ENCODE measurements around the gene TMF1.
A peak's percentile ranks its signal among the peaks of the same experiment; 100 is the strongest.

The TMF1 gene

DNA sequence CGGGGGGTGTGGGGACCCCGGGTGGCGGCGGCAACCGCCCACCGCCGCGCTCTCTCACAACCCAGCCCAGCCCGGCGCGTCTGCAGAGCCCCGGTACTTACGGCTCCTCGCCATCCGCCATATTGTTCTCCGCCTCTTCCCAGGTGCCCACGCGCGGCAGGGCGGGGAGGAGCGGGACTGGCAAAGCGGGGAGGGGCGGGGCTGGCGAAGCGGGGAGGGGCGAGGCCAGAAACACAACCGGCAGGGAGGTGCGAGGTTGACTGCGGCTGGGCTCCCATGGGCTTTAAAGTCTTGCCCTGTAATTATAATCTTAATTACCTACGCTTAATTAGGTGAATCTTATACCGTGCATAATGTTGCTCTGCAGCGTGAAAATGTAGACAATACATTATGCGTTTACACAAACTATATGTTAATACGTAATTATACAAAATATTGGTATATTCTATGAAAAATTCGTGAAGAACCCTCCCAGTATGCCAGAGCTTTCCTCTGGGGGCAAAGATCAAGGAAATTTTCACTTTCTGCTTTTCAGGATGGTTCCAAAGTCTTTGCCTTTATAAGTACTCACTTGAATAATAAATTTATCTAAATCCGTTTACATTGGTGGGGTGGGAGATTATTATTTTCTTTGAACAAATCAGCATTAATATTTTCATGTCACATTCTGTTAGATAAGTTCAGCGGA is 28.2 kb upstream of the TMF1 start, which contains the start of gene UBA3:
Gene UBA3, minus strand, starts transcription at position 133 of the 688 bp plus-strand sequence. Its CDS starts 12 bp downstream, at position 121.
- peak; percentile 30 for FAIRE-seq

DNA sequence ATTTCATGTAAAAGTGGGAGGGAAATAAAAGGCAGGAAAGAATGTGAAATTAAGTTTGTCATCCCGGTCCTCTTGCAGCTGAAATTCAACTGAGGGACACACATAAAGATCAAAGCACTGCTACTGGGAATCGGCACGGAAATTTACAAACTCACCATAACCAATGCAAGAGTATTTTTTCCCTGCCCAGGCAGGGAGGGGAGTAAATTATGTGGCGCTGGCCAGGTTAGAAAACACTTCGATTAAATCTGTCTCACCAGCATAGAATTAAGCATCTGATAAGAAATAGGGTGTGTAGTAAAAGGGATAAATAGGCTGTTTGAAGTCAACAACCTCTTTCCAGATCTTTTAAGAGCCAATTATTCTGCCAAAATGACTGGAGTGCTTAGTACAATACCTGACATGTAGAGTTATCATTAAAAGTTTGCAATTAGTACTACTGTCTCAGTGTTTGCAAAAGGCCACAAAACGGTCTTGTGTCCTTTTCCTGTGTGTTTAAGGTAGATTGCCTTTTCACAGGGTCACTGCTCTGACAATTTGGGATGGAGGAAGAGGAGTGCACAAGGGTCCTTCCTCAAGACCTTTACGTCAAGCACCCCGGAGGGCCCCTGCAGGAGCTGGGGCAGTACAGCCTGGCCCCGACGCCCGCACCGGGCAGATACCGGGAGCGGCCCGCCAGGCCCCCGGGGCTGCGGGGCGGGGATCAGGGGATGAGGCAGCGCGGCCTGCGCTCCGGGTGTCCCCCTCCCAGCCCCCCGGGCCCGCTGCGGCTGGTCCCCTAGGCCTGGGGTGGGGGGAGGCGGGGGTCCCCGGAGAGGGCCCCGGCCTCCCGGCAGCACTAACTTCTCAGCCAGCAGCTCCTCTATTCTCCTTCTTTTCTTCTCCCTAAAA is 27.4 kb upstream of the TMF1 start:
- no peak for FAIRE-seq

DNA sequence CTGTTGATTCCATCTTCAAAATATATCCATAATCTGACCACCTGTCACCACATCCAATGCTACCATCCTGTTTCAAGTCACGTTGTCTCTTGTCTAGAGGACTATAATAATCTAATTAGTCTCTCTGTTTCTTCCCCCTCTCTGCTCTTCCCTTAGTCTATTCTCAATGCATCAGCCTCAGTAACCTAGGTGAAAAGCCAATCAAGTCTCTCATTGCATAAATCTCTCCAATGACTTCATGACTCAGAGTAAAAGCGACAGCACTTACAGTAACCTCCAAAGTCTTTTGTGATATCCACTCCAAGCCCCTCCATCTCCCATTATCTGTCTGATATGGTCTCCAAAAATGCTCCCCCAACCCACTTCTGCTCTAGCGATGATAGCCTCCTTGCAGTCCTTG is 20.8 kb upstream of the TMF1 start:
- no peak for FAIRE-seq

DNA sequence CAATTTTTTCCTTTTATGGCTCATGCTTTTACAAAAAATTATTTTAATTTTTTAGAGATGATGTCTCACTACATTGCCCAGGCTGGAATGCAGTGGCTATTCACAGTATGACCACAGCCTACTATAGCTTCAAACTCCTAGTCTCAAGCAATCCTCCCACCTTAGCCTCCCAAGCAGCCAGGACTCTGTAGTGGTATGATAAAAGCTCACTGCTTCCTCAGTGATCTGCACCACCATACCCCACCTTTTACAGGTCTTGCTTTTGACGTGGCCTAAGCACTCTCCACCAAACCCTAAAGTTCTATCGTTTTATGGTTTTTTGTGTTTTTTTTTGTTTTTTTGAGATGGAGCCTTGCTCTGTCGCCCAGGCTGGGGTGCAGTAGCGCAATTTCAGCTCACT is 14.0 kb upstream of the TMF1 start:
- no peak for FAIRE-seq

DNA sequence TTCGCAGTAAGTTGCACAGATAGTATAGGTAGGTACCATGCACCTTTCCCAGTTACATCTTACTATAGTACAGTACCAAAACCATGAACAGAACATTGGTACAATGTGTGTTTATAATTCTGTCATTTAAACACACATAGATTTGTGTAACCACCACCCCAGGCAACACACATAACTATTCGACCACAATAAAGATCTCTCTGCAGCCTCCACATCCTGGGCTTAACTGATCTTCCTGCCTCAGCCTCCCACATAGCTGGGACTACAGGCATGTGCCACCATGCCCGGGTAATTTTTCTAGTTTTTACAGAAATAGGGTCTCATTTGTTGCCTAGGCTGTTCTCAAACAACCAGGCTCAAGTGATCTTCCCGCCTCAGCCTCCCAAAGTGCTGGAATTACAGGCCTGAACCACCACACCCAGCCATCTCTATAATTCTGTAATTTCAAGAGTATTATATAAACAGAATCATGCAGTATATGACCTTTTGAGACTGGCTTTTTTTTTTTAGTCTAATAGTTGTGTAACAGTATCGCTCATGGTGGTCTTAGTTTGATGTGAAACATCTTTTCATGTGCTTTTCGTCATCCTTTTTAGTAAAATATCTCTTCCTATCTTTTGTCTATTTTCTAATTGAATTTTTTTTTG is 13.3 kb upstream of the TMF1 start:
- FAIRE-seq: no peak

DNA sequence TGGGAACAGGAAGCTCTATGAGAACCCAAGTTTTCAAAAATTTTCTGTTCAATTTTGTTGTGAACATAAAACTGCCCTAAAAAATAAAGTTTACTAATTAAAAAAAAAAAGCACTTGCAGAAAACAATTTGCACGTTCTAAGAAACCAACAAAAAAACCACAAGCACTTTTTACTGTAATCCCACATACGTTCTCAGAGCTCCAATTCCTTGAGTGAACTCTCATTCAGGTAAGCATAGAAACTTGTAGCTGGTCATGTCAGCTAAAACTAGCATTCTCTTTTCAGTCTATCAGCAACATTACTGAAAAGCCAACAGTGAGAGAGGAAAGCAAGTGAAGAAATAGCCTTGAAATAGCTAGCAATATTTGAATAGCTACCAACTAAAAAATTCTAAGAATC is 11.5 kb upstream of the TMF1 start:
- FAIRE-seq: no peak

DNA sequence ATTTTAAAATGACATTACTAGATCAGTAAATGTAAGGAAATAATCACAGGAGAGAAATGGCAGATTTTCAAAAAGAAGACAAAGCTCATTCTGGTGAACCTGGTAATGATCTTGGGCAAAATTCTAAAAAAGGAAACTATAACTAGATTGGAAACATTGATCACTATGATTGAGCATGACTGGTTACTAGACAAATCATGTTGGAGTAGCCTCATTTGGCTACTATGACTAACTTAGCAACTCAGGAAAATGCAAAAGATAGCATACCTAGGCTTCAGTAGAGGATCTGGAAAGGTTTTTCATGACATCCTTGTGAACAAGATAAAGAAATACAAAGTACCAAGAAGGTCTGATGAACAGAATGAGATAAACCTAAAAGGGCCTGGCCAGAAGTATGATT is 7.6 kb upstream of the TMF1 start:
- FAIRE-seq: no peak

DNA sequence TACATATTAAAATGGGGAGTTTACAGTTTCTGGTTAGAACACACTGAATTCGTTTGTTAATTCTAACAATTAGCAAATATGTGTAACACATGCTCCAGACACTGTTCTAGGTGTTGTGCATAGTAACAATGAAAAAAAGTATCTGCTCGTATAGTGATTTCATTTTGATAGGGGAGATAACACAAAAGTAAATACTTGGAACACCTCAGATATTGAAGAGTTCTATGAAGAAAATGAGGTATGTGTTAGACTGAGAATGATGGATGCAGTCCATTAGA is 6.8 kb upstream of the TMF1 start:
- FAIRE-seq: no peak

DNA sequence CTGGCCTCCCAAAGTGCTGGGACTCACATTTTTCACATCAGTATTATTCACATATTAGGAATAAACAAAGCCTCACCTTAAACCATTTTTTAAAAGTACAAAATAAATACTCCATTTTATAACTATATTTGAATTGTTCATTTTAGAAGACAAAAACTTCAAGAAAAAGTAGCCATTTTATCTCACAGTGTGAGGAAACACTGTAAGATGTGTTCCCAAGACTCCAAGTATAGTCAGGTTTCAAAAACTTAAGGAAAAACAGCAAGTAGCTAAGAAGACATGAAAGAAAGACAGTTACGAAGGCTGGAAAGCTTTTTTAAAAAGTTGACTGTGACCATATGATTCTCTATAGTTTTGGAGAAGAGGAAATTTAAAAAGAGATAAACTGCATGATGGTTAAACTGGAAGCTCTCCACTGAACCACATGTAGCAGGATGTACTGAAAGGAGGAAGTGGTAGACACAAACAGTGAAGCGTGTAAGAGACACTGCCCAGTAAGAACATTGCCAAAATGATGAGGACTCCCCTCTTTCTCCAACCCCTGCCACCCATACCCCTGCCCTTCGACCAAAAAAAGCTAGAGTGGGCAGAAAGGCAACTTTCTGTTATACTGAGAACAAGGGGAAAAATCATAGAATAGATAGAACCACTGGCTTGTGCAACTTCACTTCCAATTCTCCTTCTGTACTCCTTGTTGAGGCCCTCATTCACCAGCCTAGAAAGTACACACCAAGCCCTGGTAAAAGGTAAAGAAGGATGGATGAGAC is 6.2 kb upstream of the TMF1 start:
- FAIRE-seq: peak; percentile 30

DNA sequence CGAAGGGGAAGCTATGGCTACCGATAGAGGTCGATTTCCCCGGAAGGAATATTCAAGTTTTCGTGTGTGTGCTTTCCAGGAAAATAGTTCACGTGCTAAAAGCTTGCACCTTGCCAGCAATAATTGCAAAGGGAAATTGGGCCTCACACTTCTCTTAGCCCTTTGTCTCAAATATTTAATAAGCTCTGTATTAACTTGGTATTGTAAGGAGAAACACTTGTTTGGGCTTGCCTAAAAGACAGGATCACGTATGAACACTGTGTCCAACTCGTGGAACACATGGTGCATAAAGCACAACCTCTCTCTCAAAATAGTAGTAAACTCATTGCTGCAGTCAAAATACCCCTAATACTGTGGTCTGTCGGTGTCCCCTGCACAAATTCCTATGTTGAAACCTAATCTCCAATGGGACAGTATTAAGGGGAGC is 352 bp upstream of the TMF1 start:
- no peak for FAIRE-seq

DNA sequence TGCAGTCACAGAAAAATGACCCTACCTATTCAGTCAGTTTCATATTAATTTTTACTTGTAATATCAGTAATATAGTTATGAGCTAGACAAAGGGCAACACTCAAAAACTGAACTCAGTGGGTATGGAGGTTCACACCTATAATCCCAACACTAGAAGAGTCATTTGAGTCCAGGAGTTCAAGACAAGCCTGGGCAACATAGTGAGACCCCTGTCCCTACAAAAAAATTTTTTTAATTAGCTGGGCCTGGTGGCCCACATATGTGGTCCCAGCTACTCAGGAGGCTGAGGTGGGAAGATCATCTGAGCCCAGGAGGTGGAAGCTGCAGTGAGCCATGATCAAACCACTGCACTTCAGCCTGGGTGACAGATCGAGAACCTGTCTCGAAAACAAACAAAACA is 3.1 kb downstream of the TMF1 start:
- FAIRE-seq: no peak

DNA sequence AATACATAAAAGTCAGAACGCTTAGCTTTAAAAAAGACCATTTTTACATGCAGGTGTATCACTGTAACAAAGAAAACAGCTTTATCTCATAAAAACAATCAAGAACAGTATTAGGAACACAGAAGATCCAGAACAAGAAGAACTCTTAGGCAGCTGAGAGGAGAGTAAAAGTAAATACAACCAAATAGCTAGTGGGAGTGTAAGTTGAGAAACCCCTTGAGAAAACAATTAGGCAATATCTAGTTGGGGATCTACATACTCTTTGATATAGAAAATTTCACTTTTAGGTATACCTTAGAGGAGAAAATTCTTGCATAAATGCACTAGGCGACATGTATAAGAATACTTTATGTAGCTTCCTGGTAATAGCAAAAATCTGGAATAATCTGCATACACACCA is 7.5 kb downstream of the TMF1 start:
- no peak for FAIRE-seq

DNA sequence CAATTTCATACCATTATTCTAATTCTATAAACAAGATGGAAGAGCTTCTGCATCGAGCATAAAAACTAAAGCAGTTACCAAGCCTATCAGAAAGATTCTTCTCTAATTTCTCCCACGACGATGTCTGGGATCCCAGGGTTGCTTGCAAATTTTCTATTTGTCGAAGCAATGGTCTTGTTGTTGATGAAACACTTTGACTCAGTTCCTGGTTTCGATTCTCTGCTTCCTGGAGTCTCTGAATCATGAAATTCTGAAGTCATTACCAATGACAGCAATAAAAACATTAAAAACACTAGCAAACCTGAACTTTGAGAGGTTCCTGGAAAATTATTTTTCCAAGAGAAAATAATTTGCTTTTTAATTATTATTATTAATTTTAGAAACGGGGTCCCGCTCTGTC is 18.7 kb downstream of the TMF1 start:
- no peak for FAIRE-seq

DNA sequence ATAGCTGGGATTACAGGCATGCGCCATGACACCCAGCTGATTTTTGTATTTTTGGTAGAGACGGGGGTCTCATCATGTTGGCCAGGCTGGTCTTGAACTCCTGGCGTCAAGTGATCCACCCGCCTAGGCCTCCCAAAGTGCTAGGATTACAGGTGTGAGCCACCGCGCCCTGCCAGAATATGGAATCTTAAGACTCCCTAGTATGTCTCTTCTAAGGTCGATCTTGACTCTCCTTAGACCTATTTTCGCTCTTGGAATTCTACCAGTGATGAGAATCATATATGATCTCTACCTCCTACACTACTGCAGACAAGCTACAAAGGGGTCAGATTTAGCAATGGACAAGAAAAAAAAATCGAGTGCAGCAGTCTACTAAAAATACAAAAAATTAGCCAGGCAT is 19.4 kb downstream of the TMF1 start:
- no peak for FAIRE-seq

DNA sequence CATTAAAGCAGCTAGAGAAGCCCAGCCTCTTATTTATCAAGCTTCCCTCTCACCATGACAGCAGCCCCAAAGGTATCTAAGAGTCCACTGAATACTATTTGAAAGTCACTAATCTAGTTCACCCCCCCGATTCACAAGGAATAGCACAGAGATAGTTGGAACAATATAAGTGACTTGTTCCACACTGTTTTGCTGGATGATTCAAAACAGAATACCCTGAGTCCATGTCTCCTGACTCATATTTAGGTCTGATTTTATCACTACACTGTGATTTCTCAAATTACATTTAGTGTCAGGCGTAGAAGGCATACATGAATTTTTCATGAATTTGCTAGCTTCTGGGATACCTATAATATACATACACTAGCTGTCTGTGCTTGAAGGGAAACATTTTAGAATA is 20.0 kb downstream of the TMF1 start:
- FAIRE-seq: no peak

DNA sequence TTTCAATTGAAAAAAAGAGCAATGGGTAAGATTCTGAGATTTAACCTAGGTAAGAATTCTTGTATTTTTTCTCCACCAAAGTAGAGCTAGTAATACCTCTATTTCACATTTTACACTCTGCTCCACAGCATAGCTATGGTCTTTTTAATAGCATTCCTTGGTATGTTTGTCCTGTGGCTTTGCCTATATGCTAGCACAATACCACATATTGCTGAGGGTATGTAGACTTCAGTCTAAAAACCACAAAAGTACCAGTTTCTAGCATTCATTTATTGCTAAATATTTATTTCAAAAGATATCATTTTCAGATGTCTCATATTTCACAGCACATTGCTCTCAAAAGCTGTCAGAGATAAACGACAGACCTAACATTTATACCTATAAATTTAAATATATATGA is 20.5 kb downstream of the TMF1 start:
- no peak for FAIRE-seq

DNA sequence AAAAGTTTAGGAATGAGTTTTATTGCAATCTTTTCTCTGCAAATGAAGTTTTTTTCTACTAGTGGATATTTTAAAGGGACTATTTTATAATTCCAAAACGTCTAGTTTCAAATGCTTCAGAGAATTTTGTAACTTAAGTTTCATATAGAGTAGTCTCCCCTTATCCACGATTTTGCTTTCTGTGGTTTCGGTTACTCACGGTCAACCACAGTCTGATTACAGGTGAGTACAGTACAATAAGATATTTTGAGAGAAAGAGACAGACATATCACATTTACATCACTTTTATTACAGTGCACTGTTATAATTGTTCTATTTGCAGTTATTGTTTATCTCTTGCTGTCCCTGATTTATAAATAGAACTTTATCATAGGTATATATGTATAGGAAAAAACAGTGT is 31.3 kb downstream of the TMF1 start:
- no peak for FAIRE-seq

DNA sequence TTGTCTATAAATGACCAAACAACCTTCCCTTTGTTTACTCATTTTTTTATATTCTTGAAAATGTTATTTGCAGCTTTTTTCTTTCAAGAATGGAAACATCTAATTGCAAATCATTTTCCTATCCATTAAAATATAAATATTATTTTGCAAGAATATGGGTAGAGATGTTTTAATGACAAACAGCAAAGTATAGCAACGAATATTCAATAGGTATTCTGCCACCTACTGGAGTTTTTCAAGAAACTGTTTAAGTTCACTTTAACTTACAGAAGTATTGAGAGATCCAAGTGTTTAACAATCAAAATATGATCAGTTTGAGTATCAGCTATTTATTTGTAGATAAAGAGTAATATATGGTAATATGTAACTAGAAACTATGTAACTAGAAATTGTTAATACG is 31.7 kb downstream of the TMF1 start:
- peak; percentile 98 for FAIRE-seq

DNA sequence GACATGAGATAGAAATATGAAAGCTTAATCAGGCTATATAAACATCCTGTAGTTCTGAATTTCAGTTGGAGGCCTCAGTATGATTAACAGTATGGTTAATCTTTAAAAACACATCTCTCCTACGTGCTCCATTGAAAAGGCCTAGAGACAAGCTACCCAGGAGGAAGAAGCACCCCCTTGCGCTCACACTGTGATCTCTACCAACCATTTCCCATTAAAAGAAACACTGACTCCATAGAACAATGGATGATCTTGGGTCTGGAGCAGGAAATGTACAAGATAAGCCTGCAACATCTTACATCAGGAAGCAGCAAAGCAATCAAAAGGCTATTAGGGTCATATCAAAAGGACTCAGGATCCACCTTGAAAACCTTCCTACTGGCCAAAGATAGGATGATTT is 35.2 kb downstream of the TMF1 start:
- no peak for FAIRE-seq

DNA sequence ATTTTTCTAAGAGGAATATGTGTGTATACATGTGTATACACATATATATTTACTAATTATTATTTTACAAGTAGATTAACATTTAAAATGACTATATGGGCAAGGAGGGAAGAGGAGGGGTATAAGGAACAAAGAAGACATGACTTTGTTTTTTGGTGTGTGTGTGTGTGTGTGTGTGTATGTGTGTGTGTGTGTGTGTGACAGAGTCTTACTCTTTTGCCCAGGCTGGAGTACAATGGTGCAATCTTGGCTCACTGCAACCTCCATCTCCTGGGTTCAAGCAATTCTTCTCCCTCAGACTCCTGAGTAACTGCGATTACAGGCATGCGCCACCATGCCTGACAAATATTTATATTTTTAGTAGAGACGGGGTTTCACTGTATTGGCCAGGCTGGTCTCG is 36.0 kb downstream of the TMF1 start:
- no peak for FAIRE-seq

DNA sequence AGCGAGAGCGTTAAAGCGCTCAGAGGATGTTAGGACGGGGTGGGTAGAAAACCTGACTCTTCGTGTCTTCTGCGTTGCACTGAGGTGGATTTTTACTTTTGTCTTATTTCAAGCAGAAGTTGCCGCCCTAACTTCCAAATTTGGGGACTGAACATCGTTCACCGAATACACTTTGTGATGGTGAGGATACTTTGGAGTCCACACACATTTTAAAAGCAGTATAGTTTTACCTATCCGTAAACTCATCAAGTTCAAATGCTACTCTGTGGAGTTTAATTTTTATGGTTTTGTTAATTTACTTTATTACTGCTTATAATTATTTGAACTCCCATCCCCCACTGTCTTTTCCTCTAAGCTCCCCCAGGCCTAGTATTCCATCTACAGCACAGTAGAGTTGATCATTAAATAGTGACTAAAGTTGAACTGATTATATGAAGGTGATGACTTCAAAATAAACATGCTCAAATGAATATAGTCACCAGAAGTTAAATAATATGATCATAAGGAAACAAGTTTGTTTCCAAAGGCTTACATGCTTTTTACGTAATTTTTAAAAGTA is 38.0 kb downstream of the TMF1 start:
- FAIRE-seq: peak; percentile 31

DNA sequence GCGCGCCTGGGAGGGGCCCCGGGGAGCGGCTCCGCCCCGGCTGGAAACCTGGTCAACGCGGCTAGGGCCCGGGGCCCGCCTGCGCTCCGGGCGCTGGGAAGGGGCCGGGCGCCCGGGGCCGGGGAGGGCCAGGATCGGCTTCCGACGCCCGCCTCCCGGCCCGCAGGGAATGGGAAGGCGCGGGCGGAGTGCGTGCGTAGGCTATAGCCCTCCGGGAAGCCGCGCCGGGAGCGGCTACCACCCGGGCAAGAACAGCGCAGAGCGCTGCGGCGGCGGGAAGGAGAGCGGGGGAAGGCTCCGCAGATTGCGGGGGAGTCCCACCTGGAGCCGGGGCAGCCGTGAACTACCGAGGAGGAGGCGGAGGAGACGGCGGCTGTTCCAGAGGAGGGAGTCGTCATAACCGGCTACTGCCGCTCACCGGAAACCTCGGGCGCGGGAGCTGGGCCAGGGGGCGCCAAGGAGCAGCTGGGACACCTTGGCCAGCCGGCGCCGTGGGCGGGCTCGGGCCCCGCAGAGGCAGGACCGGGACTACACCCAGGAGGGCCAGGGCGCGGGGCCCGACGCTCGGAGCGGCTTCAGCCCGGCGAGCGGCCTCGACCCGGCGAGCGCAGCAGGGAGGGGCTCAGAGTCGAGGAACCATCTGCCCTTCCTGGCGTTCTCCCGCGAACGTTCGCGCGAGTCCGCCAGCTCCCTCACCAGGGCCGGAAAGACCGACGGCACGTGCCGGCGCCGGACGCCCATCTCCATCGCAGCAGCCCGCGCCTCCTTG is 38.7 kb downstream of the TMF1 start, which contains the start of gene EOGT:
Gene EOGT, minus strand, starts transcription at position 432 of the 769 bp plus-strand sequence. CDS start 3,838 bp downstream, outside the sequence.
- FAIRE-seq: no peak

All from G401.6 (cell line).